ENCODE data around the gene RHOF.

RHOF gene

GRCh38 chr12:121800694-121801594 is 7.5 kb upstream of the RHOF start:
- Histone ChIP-seq H3K79me1 (ENCODE audit: low read length) (peaks cover 52% of the 10 kb centered on the region), H2AFZ (ENCODE audit: insufficient read depth, low read length, poor library complexity) (peak overlapping the region; percentile 84), H3K27ac (ENCODE audit: low read depth, low read length) (peak overlapping the region; percentile 100), H3K14ac (ENCODE audit: low read length) (peak overlapping the region; percentile 100), H3K27me3 (ENCODE audit: insufficient read depth, low read length) (no peaks in the 10 kb centered on the region), H4K8ac (ENCODE audit: low read depth, low read length) (peak overlapping the region; percentile 99), H3K4me3 (ENCODE audit: low read depth, low read length) (peak overlapping the region; percentile 74), H4K12ac (ENCODE audit: low read depth, low read length) (peak overlapping the region; percentile 97), H3K18ac (ENCODE audit: low read length) (peak overlapping the region; percentile 98), H3K79me2 (ENCODE audit: control insufficient read depth, insufficient read depth, low read length, poor library complexity) (peaks cover 50% of the 10 kb centered on the region), H3K9ac (ENCODE audit: low read length) (peak overlapping the region; percentile 99), H3K4ac (ENCODE audit: low read depth, low read length) (peak overlapping the region; percentile 100), H2BK5ac (ENCODE audit: low read depth, low read length, poor library complexity) (peak overlapping the region; percentile 100), H3K4me2 (ENCODE audit: low read length) (peak overlapping the region; percentile 78), H3K23ac (ENCODE audit: low read length) (no peak overlapping the region), H2BK12ac (ENCODE audit: low read length) (peak overlapping the region; percentile 64), H3K4me1 (ENCODE audit: control insufficient read depth in 1 of 2, insufficient read depth in 2 of 2, low read length in 2 of 2) (peaks cover 21 to 33% of the 10 kb centered on the region in 2 experiments), H4K91ac (ENCODE audit: low read depth, low read length) (peak overlapping the region; percentile 100), H2BK120ac (ENCODE audit: insufficient read depth, low read length, poor library complexity) (peak overlapping the region; percentile 99), H2AK5ac (ENCODE audit: low read length) (peak overlapping the region; percentile 100), H3K36me3 (ENCODE audit: control insufficient read depth in 1 of 2, insufficient read depth in 2 of 2, low read length in 2 of 2) (peaks cover 12 to 23% of the 10 kb centered on the region in 2 experiments), H3K9me3 (ENCODE audit: insufficient read depth, low read depth, low read length) (no peaks in the 10 kb centered on the region)
- no CpG with 5 or more reads among the region's 86 CpGs for WGBS (ENCODE audit: extremely low coverage, insufficient coverage, insufficient read length)
- DNase-seq, result peak; percentile 82 to 88

DNA sequence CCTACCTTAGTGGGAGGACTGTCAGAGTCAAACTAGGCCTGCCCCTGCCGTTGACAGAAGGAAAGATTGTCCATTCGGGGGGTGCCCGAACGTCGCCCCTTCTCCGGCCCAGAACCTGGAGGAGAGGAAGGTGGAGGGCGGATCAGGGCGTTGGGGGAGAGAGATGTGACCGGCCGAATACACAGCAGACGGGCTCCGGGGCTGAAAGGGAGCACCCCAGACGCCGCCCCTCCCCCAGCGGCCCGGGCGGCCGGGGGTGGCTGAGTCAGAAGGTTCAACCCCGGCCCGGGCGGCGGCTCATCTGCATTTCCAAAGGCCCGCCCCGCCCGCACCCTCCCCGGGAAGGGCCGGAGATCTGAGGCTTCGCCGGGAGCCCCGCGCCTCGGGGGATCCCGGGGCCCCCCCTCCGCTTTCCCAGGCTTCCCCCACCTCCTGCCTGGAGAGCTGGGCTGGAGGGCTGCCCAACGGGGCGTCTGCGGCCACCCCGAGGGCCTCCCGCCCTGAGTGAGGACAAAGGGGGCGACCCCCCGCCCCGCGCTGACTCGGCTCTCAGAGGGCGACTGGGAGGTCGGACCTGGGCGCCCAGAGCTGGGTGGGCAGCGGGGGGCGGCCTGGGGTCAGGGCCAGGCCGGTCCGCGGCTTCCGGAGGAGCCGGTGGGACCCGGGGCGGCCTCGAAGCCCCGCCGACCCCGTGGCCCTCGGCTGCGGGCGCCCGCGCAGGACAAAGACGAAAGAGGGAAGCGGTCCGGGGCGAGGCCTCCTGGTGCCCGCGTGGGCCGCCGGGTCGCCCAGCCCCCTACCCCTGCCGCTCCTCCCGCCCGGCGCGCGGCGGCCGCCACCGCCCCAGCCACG is 6.6 kb upstream of the RHOF start:
- H4K12ac ChIP-seq (ENCODE audit: low read depth, low read length), result peak overlapping the region; percentile 96
- peak overlapping the region; percentile 96 for H2BK120ac ChIP-seq (ENCODE audit: insufficient read depth, low read length, poor library complexity)
- peak overlapping the region; percentile 91 for H2BK12ac ChIP-seq (ENCODE audit: low read length)
- peak overlapping the region; percentile 100 for H3K14ac ChIP-seq (ENCODE audit: low read length)
- peaks cover 18 to 33% of the 10 kb centered on the region in 2 experiments for H3K4me1 ChIP-seq (ENCODE audit: control insufficient read depth in 1 of 2, insufficient read depth in 2 of 2, low read length in 2 of 2)
- H3K79me1 ChIP-seq (ENCODE audit: low read length), result peaks cover 49% of the 10 kb centered on the region
- H2BK5ac ChIP-seq (ENCODE audit: low read depth, low read length, poor library complexity), result peak overlapping the region; percentile 100
- peak overlapping the region; percentile 100 for H3K27ac ChIP-seq (ENCODE audit: low read depth, low read length)
- peak overlapping the region; percentile 99 for H3K9ac ChIP-seq (ENCODE audit: low read length)
- H4K8ac ChIP-seq (ENCODE audit: low read depth, low read length), result peak overlapping the region; percentile 99
- peak overlapping the region; percentile 100 for H2AK5ac ChIP-seq (ENCODE audit: low read length)
- H3K18ac ChIP-seq (ENCODE audit: low read length), result peak overlapping the region; percentile 99
- H3K79me2 ChIP-seq (ENCODE audit: control insufficient read depth, insufficient read depth, low read length, poor library complexity), result peaks cover 44% of the 10 kb centered on the region
- H3K4ac ChIP-seq (ENCODE audit: low read depth, low read length), result peak overlapping the region; percentile 100
- peak; percentile 81 to 86 for DNase-seq
- H4K91ac ChIP-seq (ENCODE audit: low read depth, low read length), result peak overlapping the region; percentile 100
- H3K27me3 ChIP-seq (ENCODE audit: insufficient read depth, low read length), result no peaks in the 10 kb centered on the region
- peaks cover 18 to 29% of the 10 kb centered on the region in 2 experiments for H3K36me3 ChIP-seq (ENCODE audit: control insufficient read depth in 1 of 2, insufficient read depth in 2 of 2, low read length in 2 of 2)
- no peak overlapping the region for H3K23ac ChIP-seq (ENCODE audit: low read length)
- H2AFZ ChIP-seq (ENCODE audit: insufficient read depth, low read length, poor library complexity), result peak overlapping the region; percentile 84
- H3K4me3 ChIP-seq (ENCODE audit: low read depth, low read length), result peak overlapping the region; percentile 74
- H3K4me2 ChIP-seq (ENCODE audit: low read length), result peak overlapping the region; percentile 78
- no CpG with 5 or more reads among the region's 84 CpGs for WGBS (ENCODE audit: extremely low coverage, insufficient coverage, insufficient read length)
- H3K9me3 ChIP-seq (ENCODE audit: insufficient read depth, low read depth, low read length), result no peaks in the 10 kb centered on the region

DNA sequence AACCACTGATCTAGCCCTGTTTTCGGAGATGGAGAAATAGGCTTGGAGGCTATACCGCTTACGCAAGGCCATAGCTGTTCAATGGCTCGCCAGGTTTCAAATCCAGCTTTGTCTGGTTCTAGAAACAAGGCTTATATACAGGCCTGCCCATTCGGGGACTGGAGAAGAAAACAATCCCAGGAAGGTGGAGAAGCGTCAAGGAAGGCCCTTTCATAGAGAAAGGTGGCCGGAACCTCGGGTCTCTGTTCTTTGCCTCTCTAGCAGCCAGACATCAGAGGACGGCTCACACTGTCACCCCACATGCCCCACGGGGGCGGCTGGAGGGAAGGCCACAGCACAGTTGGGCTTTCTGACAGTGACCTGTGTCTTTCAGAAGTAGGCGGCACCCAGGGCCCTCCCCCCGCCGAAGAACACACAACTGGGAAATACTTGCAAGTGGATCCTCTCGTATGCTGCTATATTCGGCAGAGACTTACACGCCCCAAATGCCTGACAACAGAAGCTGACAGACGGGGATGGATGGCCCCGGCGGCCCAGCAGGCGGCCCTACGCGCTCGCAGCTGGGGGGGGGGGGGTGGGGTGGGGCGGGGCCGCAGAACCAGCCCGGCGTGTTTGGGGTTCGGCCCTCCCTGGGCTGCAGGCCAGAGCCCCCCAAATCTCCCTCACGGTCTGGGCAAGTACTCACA is 5.8 kb upstream of the RHOF start:
- Histone ChIP-seq H3K14ac (ENCODE audit: low read length) (peak overlapping the region; percentile 100), H3K79me2 (ENCODE audit: control insufficient read depth, insufficient read depth, low read length, poor library complexity) (peaks cover 37% of the 10 kb centered on the region), H2AFZ (ENCODE audit: insufficient read depth, low read length, poor library complexity) (peak overlapping the region; percentile 72), H3K79me1 (ENCODE audit: low read length) (peaks cover 51% of the 10 kb centered on the region), H4K91ac (ENCODE audit: low read depth, low read length) (peak overlapping the region; percentile 100), H3K4me3 (ENCODE audit: low read depth, low read length) (peak overlapping the region; percentile 72), H3K9me3 (ENCODE audit: insufficient read depth, low read depth, low read length) (no peaks in the 10 kb centered on the region), H4K8ac (ENCODE audit: low read depth, low read length) (peak overlapping the region; percentile 95), H4K12ac (ENCODE audit: low read depth, low read length) (peak overlapping the region; percentile 96), H3K27me3 (ENCODE audit: insufficient read depth, low read length) (no peaks in the 10 kb centered on the region), H3K4ac (ENCODE audit: low read depth, low read length) (peak overlapping the region; percentile 99), H3K9ac (ENCODE audit: low read length) (peak overlapping the region; percentile 80), H3K36me3 (ENCODE audit: control insufficient read depth in 1 of 2, insufficient read depth in 2 of 2, low read length in 2 of 2) (peaks cover 18 to 31% of the 10 kb centered on the region in 2 experiments), H2BK120ac (ENCODE audit: insufficient read depth, low read length, poor library complexity) (peak overlapping the region; percentile 96), H2BK12ac (ENCODE audit: low read length) (peak overlapping the region; percentile 91), H3K4me2 (ENCODE audit: low read length) (peak overlapping the region; percentile 78), H3K23ac (ENCODE audit: low read length) (no peak overlapping the region), H2AK5ac (ENCODE audit: low read length) (peak overlapping the region; percentile 100), H3K4me1 (ENCODE audit: control insufficient read depth in 1 of 2, insufficient read depth in 2 of 2, low read length in 2 of 2) (peaks cover 23 to 39% of the 10 kb centered on the region in 2 experiments), H2BK5ac (ENCODE audit: low read depth, low read length, poor library complexity) (peak overlapping the region; percentile 100), H3K27ac (ENCODE audit: low read depth, low read length) (peak overlapping the region; percentile 100), H3K18ac (ENCODE audit: low read length) (peak overlapping the region; percentile 99)
- DNase-seq, result peak; percentile 78 to 80
- WGBS (ENCODE audit: extremely low coverage, insufficient coverage, insufficient read length), result no CpG with 5 or more reads among the region's 30 CpGs

Data from trophoblast cell (in vitro differentiated cells and primary cell).